ENCODE measurements around the gene COA6.

DNA sequence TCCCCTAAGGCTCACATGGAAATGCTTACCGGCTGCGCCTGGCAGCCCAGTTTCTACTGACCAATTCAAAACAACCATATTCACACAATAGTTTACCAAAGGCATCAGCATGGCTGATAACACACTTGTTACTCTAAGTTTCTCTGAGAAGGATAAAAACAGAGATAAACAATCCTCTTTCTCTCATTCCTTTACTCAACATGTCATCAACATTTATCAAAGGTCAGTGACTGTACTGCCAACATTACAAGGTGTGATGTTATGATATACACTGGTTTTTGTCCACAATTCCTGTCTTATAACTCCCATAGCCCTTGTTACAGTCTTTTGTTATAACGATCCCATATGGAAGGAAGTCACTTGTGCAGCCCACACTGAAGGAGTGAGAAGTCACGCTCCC, 33.6 kb downstream of the COA6 start:
- TF ChIP-seq POLR2A (IDR thresholded peaks at IDR 0.05; ENCODE audit: low read depth, low read length), result no peak
- no peak for TF ChIP-seq TAF1 (IDR thresholded peaks at IDR 0.05; ENCODE audit: low read depth, low read length)
- TF ChIP-seq POLR2AphosphoS5 (IDR thresholded peaks at IDR 0.05; ENCODE audit: low read depth, low read length), result no peak
- TF ChIP-seq POU2F2 (IDR thresholded peaks at IDR 0.05; ENCODE audit: low read depth, low read length), result no peak

Measured in GM12891 (cell line).